IPS DF 6.9 (cell line): ENCODE results near the gene MCF2L.
"Not testable (repeated sequence)": the region's sequence is repeated elsewhere in the genome, so short reads cannot be mapped to it uniquely, and the experiment has no call there.

Source experiments
- DNase-seq: peaks from one replicate; pipeline ENCODE4 v3.0.0-alpha.2; 2013; ENCODE audit warnings: low read depth, low spot score
- H3K27ac ChIP-seq: one replicate; pipeline ENCODE4 v1.5.1; 2013; ENCODE audit warnings: low read length, control low read depth
- H3K27me3 ChIP-seq: 2 replicates; pipeline ENCODE4 v1.6.1; 2013; ENCODE audit warnings: mild to moderate bottlenecking, low read length; ENCODE audit not compliant: control insufficient read depth, insufficient read depth
- H3K36me3 ChIP-seq: 2 replicates; pipeline ENCODE4 v1.6.1; 2013; ENCODE audit warnings: low read length; ENCODE audit not compliant: control insufficient read depth, insufficient read depth
- H3K4me1 ChIP-seq: 2 replicates; pipeline ENCODE4 v1.6.1; 2013; ENCODE audit warnings: low read length; ENCODE audit not compliant: control insufficient read depth, insufficient read depth
- H3K4me3 ChIP-seq: 2 replicates; pipeline ENCODE4 v1.5.1; 2013; ENCODE audit warnings: mild to moderate bottlenecking, low read length
- H3K9me3 ChIP-seq: 2 replicates; pipeline ENCODE4 v1.6.1; 2013; ENCODE audit warnings: low read length, inconsistent platforms; ENCODE audit not compliant: control insufficient read depth, insufficient read depth
- WGBS: extraction: QIAGEN DNeasy Blood & Tissue Kit; methylation state at CpG from one replicate; pipeline ENCODE4 v1.1.7; 2013; ENCODE audit warnings: mixed read lengths, missing lambda C conversion rate; ENCODE audit not compliant: insufficient read length, insufficient coverage; 5-methylcytosine and 5-hydroxymethylcytosine counted together

Gene MCF2L

GRCh38 chr13:113026391-113026910 is 57.4 kb downstream of the MCF2L start:
- no peak overlapping the region for H3K27ac ChIP-seq
- H3K36me3 ChIP-seq = no peaks in the 10 kb centered on the region
- H3K27me3 ChIP-seq = no peaks in the 10 kb centered on the region
- H3K4me3 ChIP-seq = no peak overlapping the region
- H3K4me1 ChIP-seq = peaks cover 10% of the 10 kb centered on the region
- WGBS = no CpG with 5 or more reads among the region's 21 CpGs
- no peak for DNase-seq
- no peaks in the 10 kb centered on the region for H3K9me3 ChIP-seq

- H3K27ac ChIP-seq = no peak overlapping the region
Measured at GRCh38 chr13:113027095-113027494, 58.1 kb downstream of the MCF2L start.

GRCh38 chr13:113027566-113027965 is 58.6 kb downstream of the MCF2L start:
- Histone ChIP-seq H3K9me3 (no peaks in the 10 kb centered on the region), H3K4me1 (peaks cover 6% of the 10 kb centered on the region), H3K27me3 (no peaks in the 10 kb centered on the region), H3K27ac (no peak overlapping the region), H3K4me3 (no peak overlapping the region), H3K36me3 (no peaks in the 10 kb centered on the region)
- WGBS = no CpG with 5 or more reads among the region's 16 CpGs
- DNase-seq = no peak

More at GRCh38 chr13:113027095-113027494, 58.1 kb downstream of the MCF2L start:
- no peak for DNase-seq
- WGBS = no CpG with 5 or more reads among the region's 13 CpGs
- H3K4me1 ChIP-seq = peaks cover 7% of the 10 kb centered on the region
- H3K9me3 ChIP-seq = no peaks in the 10 kb centered on the region
- no peaks in the 10 kb centered on the region for H3K27me3 ChIP-seq
- H3K4me3 ChIP-seq = no peak overlapping the region
- H3K36me3 ChIP-seq = no peaks in the 10 kb centered on the region

GRCh38 chr13:113028336-113029060 is 59.5 kb downstream of the MCF2L start:
- H3K4me3 ChIP-seq = no peak overlapping the region
- 100% methylated on average over 2 of the region's 16 CpGs for WGBS
- H3K9me3 ChIP-seq = no peaks in the 10 kb centered on the region
- no peak for DNase-seq
- H3K27me3 ChIP-seq = no peaks in the 10 kb centered on the region
- no peak overlapping the region for H3K27ac ChIP-seq
- H3K36me3 ChIP-seq = no peaks in the 10 kb centered on the region
- no peaks in the 10 kb centered on the region for H3K4me1 ChIP-seq

- no peaks in the 10 kb centered on the region for H3K9me3 ChIP-seq
- no peak overlapping the region for H3K27ac ChIP-seq
- no peak overlapping the region for H3K4me3 ChIP-seq
- no peaks in the 10 kb centered on the region for H3K27me3 ChIP-seq
- H3K36me3 ChIP-seq = no peaks in the 10 kb centered on the region
- no peak for DNase-seq
- no peaks in the 10 kb centered on the region for H3K4me1 ChIP-seq
- WGBS = no CpG with 5 or more reads among the region's 10 CpGs
Measured at GRCh38 chr13:113029061-113029445, 60.0 kb downstream of the MCF2L start.

- DNase-seq = no peak
- Histone ChIP-seq H3K9me3 (no peaks in the 10 kb centered on the region), H3K27ac (no peak overlapping the region), H3K4me1 (no peaks in the 10 kb centered on the region), H3K36me3 (no peaks in the 10 kb centered on the region), H3K27me3 (no peaks in the 10 kb centered on the region), H3K4me3 (no peak overlapping the region)
- no CpG with 5 or more reads among the region's 23 CpGs for WGBS
Measured at GRCh38 chr13:113029487-113030258, 60.7 kb downstream of the MCF2L start.

- H3K27ac ChIP-seq = not testable (repeated sequence)
- no CpG with 5 or more reads among the region's 38 CpGs for WGBS
Measured at GRCh38 chr13:113030259-113030640, 61.2 kb downstream of the MCF2L start.

GRCh38 chr13:113031465-113031864 is 62.5 kb downstream of the MCF2L start:
- H3K27me3 ChIP-seq = no peaks in the 10 kb centered on the region
- H3K4me3 ChIP-seq = no peak overlapping the region
- WGBS = no CpG with 5 or more reads among the region's 7 CpGs
- no peak for DNase-seq
- no peaks in the 10 kb centered on the region for H3K9me3 ChIP-seq
- no peaks in the 10 kb centered on the region for H3K4me1 ChIP-seq
- no peak overlapping the region for H3K27ac ChIP-seq
- H3K36me3 ChIP-seq = no peaks in the 10 kb centered on the region

More at GRCh38 chr13:113030259-113030640, 61.2 kb downstream of the MCF2L start:
- H3K4me3 ChIP-seq, H3K4me1 ChIP-seq, DNase-seq, H3K27me3 ChIP-seq, H3K9me3 ChIP-seq, H3K36me3 ChIP-seq: not testable (repeated sequence)

GRCh38 chr13:113032291-113032690 is 63.3 kb downstream of the MCF2L start:
- no peaks in the 10 kb centered on the region for H3K27me3 ChIP-seq
- H3K9me3 ChIP-seq = no peaks in the 10 kb centered on the region
- WGBS = no CpG with 5 or more reads among the region's 10 CpGs
- no peak overlapping the region for H3K4me3 ChIP-seq
- DNase-seq = no peak
- no peaks in the 10 kb centered on the region for H3K4me1 ChIP-seq
- no peak overlapping the region for H3K27ac ChIP-seq
- no peaks in the 10 kb centered on the region for H3K36me3 ChIP-seq

GRCh38 chr13:113033054-113033850 is 64.2 kb downstream of the MCF2L start:
- no peaks in the 10 kb centered on the region for H3K36me3 ChIP-seq
- no peak overlapping the region for H3K4me3 ChIP-seq
- WGBS = no CpG with 5 or more reads among the region's 43 CpGs
- no peaks in the 10 kb centered on the region for H3K27me3 ChIP-seq
- no peak for DNase-seq
- H3K4me1 ChIP-seq = no peaks in the 10 kb centered on the region
- no peaks in the 10 kb centered on the region for H3K9me3 ChIP-seq
- no peak overlapping the region for H3K27ac ChIP-seq
